WERI-Rb-1 (cell line): ENCODE results near the gene ASCC3.

ENCODE experiments used
- DNase-seq: peaks from one replicate; pipeline ENCODE4 v3.0.0-alpha.2; 2020
- H3K27ac ChIP-seq: fragments of 250-450 bp; sonication (Bioruptor Pico); 2 replicates; pipeline ENCODE4 v1.5.1; 2020; ENCODE audit warnings: mild to moderate bottlenecking, moderate library complexity
- H3K27me3 ChIP-seq: fragments of 250-450 bp; sonication (Bioruptor Pico); 2 replicates; pipeline ENCODE4 v1.5.1; 2021; ENCODE audit warnings: mild to moderate bottlenecking, low read depth, moderate library complexity; ENCODE audit not compliant: insufficient read depth, severe bottlenecking
- H3K36me3 ChIP-seq: fragments of 250-450 bp; sonication (Bioruptor Pico); 2 replicates; pipeline ENCODE4 v1.5.1; 2020; ENCODE audit warnings: mild to moderate bottlenecking, moderate library complexity
- H3K4me3 ChIP-seq: 2 replicates; pipeline ENCODE4 v1.5.1; 2011; ENCODE audit warnings: low read depth, mild to moderate bottlenecking, control low read depth, low read length
- H3K9me3 ChIP-seq: fragments of 250-450 bp; sonication (Bioruptor Pico); 2 replicates; pipeline ENCODE4 v1.5.1; 2021; ENCODE audit warnings: mild to moderate bottlenecking, moderate library complexity; ENCODE audit not compliant: severe bottlenecking
- CTCF ChIP-seq: IDR thresholded peaks from 2 replicates; pipeline ENCODE4 v1.5.1; 2011; ENCODE audit warnings: low read depth, mild to moderate bottlenecking, control low read depth, inconsistent platforms, low read length

The ASCC3 gene

GRCh38 chr6:100880853-100881706, at the start of gene ASCC3:
ASCC3 (minus strand) TSS chr6:100881329; CDS start chr6:100867997, 13,332 bp downstream.
- TF ChIP-seq CTCF, result no peak
- peak; percentile 94 for DNase-seq
- H3K9me3 ChIP-seq, result no peaks in the 10 kb centered on the region
- H3K27me3 ChIP-seq, result no peaks in the 10 kb centered on the region
- H3K4me3 ChIP-seq, result peak within 1 kb of the TSS; percentile 72
- peak within 1 kb of the TSS; percentile 92 for H3K27ac ChIP-seq
- peaks cover 22% of the 10 kb centered on the region for H3K36me3 ChIP-seq

DNA sequence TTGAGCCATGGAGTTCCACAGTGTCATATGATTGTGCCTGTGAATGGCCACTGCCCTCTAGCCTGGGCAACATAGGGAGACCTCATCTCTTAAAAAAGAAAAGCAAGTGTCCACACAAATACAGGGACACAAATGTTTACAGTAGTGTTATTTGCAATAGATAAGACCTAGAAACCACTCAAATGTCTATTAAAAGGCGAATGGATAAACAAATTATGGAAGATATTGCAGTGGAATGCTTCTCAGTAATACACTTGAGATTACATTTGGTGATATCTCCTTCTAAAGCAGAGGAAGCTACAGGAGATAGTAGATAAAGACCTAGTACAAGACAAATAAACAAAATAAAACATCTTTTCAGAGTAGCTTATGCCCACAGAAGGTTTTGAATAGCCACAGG, 44.6 kb upstream of the ASCC3 start:
- no peak for TF ChIP-seq CTCF
- Histone ChIP-seq H3K27ac (no peak overlapping the region), H3K9me3 (no peaks in the 10 kb centered on the region), H3K27me3 (no peaks in the 10 kb centered on the region), H3K36me3 (no peaks in the 10 kb centered on the region), H3K4me3 (no peak overlapping the region)
- no peak for DNase-seq

DNA sequence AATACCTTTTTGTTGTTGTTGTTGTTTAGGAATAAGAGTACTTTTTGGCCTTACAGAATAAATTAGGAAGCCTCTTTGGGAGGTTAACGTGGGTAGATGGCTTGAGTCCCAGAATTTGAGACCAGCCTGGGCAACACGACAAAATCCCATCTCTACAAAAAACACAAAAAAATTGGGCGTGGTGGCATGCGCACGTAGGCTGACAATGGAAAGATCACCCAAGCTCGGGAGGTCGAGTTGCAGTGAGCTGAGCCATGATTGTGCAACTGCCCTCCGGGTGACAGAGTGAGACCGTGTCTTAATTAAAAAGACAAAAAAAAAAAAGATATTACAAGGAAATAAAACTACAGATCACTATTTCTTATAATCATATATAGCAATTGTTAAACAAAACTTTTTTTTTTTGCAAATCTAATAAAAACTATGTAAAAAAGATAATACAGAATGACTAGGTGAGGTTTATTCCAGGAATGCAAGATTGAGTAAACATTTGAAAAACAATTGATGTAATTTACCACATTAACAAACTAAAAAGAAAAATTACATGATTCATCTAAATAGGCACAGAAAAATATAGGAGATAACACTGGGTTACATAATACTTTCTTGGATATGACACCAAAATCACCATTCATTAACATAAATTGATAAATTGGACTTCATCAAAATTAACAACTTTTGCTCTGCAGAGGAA, 43.6 kb upstream of the ASCC3 start:
- TF ChIP-seq CTCF, result no peak
- Histone ChIP-seq H3K4me3 (no peak overlapping the region), H3K27ac (no peak overlapping the region), H3K27me3 (no peaks in the 10 kb centered on the region), H3K36me3 (no peaks in the 10 kb centered on the region), H3K9me3 (no peaks in the 10 kb centered on the region)
- no peak for DNase-seq

DNA sequence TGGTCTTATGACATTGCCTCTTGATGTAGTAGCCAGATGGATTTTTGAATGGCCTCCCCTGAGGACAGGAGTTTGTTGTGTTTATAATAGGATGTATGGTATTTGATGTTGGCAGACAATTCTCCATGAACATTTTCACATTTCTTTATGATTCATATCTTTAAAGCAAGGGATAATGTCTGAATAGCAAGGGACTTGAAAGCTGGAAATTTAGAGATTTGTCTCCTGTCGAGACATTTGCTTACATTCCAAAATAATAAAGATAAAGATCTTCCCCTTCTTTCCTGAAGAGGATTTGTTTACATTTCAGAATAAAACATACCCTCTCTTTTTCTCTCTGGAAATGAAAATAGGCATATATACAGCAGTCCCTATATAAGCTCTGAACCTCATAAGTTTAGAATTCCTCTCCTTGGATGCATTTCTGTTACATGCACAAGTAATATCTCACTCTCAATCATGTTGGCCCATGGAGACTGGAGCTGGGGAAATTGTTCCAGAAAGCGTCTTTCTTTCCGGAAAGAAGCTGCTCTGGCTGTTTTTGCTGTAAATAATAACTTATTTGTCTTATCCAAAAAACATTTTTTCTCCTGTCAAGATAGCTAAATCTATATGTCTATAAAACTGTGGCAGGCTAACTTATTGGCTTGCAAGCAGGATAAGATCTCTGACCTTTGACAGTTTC, 42.5 kb upstream of the ASCC3 start:
- no peak overlapping the region for H3K27ac ChIP-seq
- H3K27me3 ChIP-seq, result no peaks in the 10 kb centered on the region
- no peak overlapping the region for H3K4me3 ChIP-seq
- no peak for DNase-seq
- no peaks in the 10 kb centered on the region for H3K36me3 ChIP-seq
- no peaks in the 10 kb centered on the region for H3K9me3 ChIP-seq
- TF ChIP-seq CTCF, result no peak

- H3K36me3 ChIP-seq, result no peaks in the 10 kb centered on the region
- no peak overlapping the region for H3K4me3 ChIP-seq
- H3K9me3 ChIP-seq, result no peaks in the 10 kb centered on the region
- no peak overlapping the region for H3K27ac ChIP-seq
- no peak for TF ChIP-seq CTCF
- H3K27me3 ChIP-seq, result no peaks in the 10 kb centered on the region
- DNase-seq, result no peak
Observed at GRCh38 chr6:100920028-100920605, 39.0 kb upstream of the ASCC3 start.
